ENCODE measurements around the gene RBBP4. TPM values are rescaled to one million over a fixed set of nuclear protein-coding genes. Genes with fewer than 3 reads are reported as not detected.
A peak's percentile ranks its signal among the peaks of the same experiment; 100 is the strongest.
"Not testable (repeated sequence)": the region's sequence is repeated elsewhere in the genome, so short reads cannot be mapped to it uniquely, and the experiment has no call there.

The RBBP4 gene
- total RNA-seq, 1 donor from 2014 or later, result 244 TPM

DNA sequence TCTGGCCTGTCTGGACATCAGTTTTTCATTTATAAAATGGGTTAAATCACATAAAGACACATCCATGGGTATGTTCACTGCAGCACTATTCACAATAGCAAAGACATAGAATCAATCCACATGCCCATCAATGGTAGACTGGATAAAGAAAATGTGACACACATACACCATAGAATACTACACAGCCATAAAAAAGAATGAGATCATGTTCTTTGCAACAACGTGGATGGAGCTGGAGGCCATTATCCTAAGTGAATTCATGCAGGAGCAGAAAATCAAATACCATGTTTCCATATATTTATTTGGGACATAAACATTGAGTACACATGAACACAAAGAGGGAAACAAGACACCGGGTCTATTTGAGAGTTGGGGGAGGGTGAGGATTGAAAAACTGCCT is 28.8 kb upstream of the RBBP4 start:
- DNase-seq (ENCODE audit: extremely low spot score, unreplicated experiment), result no peak

GRCh38 chr1:32622806-32623681 is 28.0 kb upstream of the RBBP4 start:
- Mint-ChIP-seq H3K9me3 (ENCODE audit: unreplicated experiment) (no peaks in the 10 kb centered on the region), H3K4me1 (ENCODE audit: unreplicated experiment) (no peaks in the 10 kb centered on the region), H3K27ac (ENCODE audit: unreplicated experiment) (no peak overlapping the region), H3K36me3 (ENCODE audit: unreplicated experiment) (peaks cover 22% of the 10 kb centered on the region), H3K4me3 (ENCODE audit: unreplicated experiment) (no peak overlapping the region), H3K27me3 (ENCODE audit: unreplicated experiment) (no peaks in the 10 kb centered on the region)
- TF ChIP-seq, protein P1, sequence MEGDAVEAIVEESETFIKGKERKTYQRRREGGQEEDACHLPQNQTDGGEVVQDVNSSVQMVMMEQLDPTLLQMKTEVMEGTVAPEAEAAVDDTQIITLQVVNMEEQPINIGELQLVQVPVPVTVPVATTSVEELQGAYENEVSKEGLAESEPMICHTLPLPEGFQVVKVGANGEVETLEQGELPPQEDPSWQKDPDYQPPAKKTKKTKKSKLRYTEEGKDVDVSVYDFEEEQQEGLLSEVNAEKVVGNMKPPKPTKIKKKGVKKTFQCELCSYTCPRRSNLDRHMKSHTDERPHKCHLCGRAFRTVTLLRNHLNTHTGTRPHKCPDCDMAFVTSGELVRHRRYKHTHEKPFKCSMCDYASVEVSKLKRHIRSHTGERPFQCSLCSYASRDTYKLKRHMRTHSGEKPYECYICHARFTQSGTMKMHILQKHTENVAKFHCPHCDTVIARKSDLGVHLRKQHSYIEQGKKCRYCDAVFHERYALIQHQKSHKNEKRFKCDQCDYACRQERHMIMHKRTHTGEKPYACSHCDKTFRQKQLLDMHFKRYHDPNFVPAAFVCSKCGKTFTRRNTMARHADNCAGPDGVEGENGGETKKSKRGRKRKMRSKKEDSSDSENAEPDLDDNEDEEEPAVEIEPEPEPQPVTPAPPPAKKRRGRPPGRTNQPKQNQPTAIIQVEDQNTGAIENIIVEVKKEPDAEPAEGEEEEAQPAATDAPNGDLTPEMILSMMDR (IDR thresholded peaks at IDR 0.05), result no peak
- no peak for DNase-seq (ENCODE audit: extremely low spot score, unreplicated experiment)

More for the DNA sequence above, 28.8 kb upstream of the RBBP4 start:
- Mint-ChIP-seq H3K4me3 (ENCODE audit: unreplicated experiment) (no peak overlapping the region), H3K27ac (ENCODE audit: unreplicated experiment) (no peak overlapping the region), H3K36me3 (ENCODE audit: unreplicated experiment) (peaks cover 18% of the 10 kb centered on the region), H3K27me3 (ENCODE audit: unreplicated experiment) (no peaks in the 10 kb centered on the region), H3K4me1 (ENCODE audit: unreplicated experiment) (no peaks in the 10 kb centered on the region), H3K9me3 (ENCODE audit: unreplicated experiment) (no peaks in the 10 kb centered on the region)
- TF ChIP-seq, protein P1 (IDR thresholded peaks at IDR 0.05), result no peak

DNA sequence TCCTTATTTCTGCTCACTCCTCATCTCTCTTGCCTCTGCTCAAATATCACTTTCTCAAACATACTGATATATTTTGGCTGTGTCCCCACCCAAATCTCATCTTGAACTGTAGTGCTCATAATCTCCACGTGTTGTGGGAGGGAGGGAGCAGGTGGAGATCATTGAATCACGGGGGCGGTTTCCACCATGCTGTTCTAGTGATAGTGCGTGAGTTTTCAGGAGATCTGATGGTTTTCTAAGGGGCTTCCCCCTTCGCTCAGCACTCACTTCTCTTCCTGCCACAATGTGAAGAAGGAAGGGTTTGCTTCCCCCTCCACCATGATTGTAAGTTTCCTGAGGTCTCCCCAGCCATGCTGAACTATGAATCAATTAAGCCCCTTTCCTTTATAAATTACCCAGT is 27.2 kb upstream of the RBBP4 start:
- DNase-seq (ENCODE audit: extremely low spot score, unreplicated experiment), result no peak
- TF ChIP-seq, protein P1 (IDR thresholded peaks at IDR 0.05), result no peak
- Mint-ChIP-seq H3K27me3 (ENCODE audit: unreplicated experiment) (no peaks in the 10 kb centered on the region), H3K36me3 (ENCODE audit: unreplicated experiment) (peaks cover 22% of the 10 kb centered on the region), H3K27ac (ENCODE audit: unreplicated experiment) (no peak overlapping the region), H3K4me3 (ENCODE audit: unreplicated experiment) (no peak overlapping the region), H3K4me1 (ENCODE audit: unreplicated experiment) (no peaks in the 10 kb centered on the region), H3K9me3 (ENCODE audit: unreplicated experiment) (no peaks in the 10 kb centered on the region)

- no peak overlapping the region for H3K4me3 Mint-ChIP-seq (ENCODE audit: unreplicated experiment)
- H3K27me3 Mint-ChIP-seq (ENCODE audit: unreplicated experiment), result no peaks in the 10 kb centered on the region
- peaks cover 20% of the 10 kb centered on the region for H3K36me3 Mint-ChIP-seq (ENCODE audit: unreplicated experiment)
- no peaks in the 10 kb centered on the region for H3K9me3 Mint-ChIP-seq (ENCODE audit: unreplicated experiment)
- no peak overlapping the region for H3K27ac Mint-ChIP-seq (ENCODE audit: unreplicated experiment)
- TF ChIP-seq, protein P1 (IDR thresholded peaks at IDR 0.05), result no peak
- no peaks in the 10 kb centered on the region for H3K4me1 Mint-ChIP-seq (ENCODE audit: unreplicated experiment)
- no peak for DNase-seq (ENCODE audit: extremely low spot score, unreplicated experiment)
These were observed 24.8 kb upstream of the RBBP4 start for GRCh38 chr1:32626176-32626575.

DNA sequence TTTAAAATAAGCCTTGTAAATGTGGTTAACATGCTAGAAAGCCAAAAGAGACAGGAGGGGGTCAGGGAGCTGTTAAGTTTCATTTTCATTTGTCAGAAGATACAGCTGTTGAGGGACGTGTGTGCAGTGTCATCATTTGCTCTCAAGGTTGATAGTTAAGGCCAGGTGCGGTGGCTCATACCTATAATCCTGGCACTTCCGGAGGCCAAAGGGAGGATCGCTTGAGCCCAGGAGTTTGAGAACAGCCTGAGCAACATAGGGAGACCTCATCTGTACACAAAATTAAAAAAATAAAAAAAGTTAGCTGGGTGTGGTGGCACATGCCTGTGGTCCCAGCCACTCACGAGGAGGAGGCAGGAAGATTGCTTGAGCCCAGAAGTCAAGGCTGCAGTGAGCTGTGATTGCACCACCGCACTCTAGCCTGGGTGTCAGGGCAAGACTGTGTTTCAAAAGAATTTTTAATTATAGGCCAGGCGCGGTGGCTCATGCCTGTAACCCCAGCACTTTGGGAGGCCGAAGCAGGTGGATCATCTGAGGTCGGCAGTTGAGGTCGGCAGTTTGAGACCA is 23.3 kb upstream of the RBBP4 start:
- no peaks in the 10 kb centered on the region for H3K9me3 Mint-ChIP-seq (ENCODE audit: unreplicated experiment)
- TF ChIP-seq, protein P1 (IDR thresholded peaks at IDR 0.05), result no peak
- no peaks in the 10 kb centered on the region for H3K4me1 Mint-ChIP-seq (ENCODE audit: unreplicated experiment)
- DNase-seq (ENCODE audit: extremely low spot score, unreplicated experiment), result no peak
- peaks cover 21% of the 10 kb centered on the region for H3K36me3 Mint-ChIP-seq (ENCODE audit: unreplicated experiment)
- no peaks in the 10 kb centered on the region for H3K27me3 Mint-ChIP-seq (ENCODE audit: unreplicated experiment)
- H3K27ac Mint-ChIP-seq (ENCODE audit: unreplicated experiment), result peak overlapping the region; percentile 29
- H3K4me3 Mint-ChIP-seq (ENCODE audit: unreplicated experiment), result no peak overlapping the region

DNA sequence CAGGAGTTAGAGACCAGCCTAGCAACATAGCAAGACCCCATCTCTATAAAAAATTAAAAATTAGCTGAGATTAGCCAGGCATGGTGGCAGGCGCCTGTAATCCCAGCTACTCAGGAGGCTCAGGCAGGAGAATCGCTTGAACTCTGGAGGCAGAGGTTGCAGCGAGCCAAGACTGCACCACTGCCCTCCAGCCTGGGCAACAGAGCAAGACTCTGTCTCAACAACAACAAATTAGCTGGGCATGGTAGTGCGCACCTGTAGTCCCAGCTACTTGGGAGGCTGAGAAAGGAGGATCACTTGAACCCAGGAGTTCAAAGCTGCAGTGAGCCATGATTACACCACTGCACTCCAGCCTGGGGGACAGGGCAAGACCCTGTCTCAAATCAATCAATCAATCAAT is 20.8 kb upstream of the RBBP4 start:
- not testable (repeated sequence) for H3K4me1 Mint-ChIP-seq (ENCODE audit: unreplicated experiment); H3K9me3 Mint-ChIP-seq (ENCODE audit: unreplicated experiment); DNase-seq (ENCODE audit: extremely low spot score, unreplicated experiment)

More for the DNA sequence above, 20.8 kb upstream of the RBBP4 start:
- H3K27me3 Mint-ChIP-seq (ENCODE audit: unreplicated experiment); H3K4me3 Mint-ChIP-seq (ENCODE audit: unreplicated experiment); H3K27ac Mint-ChIP-seq (ENCODE audit: unreplicated experiment): not testable (repeated sequence)
- peaks cover 30% of the 10 kb centered on the region for H3K36me3 Mint-ChIP-seq (ENCODE audit: unreplicated experiment)

Measured in osteocyte (in vitro differentiated cells).